SU-DHL-6 (cell line): ENCODE data around the gene ST6GALNAC4.

Source experiments
- H2AFZ ChIP-seq: fragments of 200-600 bp; sonication (generic); 2 replicates; pipeline ENCODE4 v1.6.1; 2014; ENCODE audit warnings: low read depth, mild to moderate bottlenecking, moderate library complexity, mixed read lengths, antibody characterized with exemption, low read length; ENCODE audit not compliant: severe bottlenecking
- H3F3A ChIP-seq: fragments of 200-600 bp; shearing (Covaris generic); 2 replicates; pipeline ENCODE4 v1.6.0; 2016; ENCODE audit warnings: antibody characterized with exemption, mild to moderate bottlenecking; ENCODE audit not compliant: insufficient read depth
- H3K27ac ChIP-seq: fragments of 200-600 bp; sonication (generic); 2 replicates; pipeline ENCODE4 v1.5.1; 2016; ENCODE audit warnings: low read depth, mild to moderate bottlenecking, low read length, moderate library complexity, mixed read lengths
- H3K27me3 ChIP-seq: fragments of 200-600 bp; sonication (generic), shearing (Covaris generic); 2 replicates; pipeline ENCODE4 v1.6.0; 2014; ENCODE audit warnings: mild to moderate bottlenecking, low read length
- H3K36me3 ChIP-seq: fragments of 200-600 bp; sonication (generic); 2 replicates; pipeline ENCODE4 v1.6.1; 2014; ENCODE audit warnings: mild to moderate bottlenecking, low read length, mixed read lengths
- H3K4me2 ChIP-seq: fragments of 300-600, 200-600 bp; shearing (Covaris generic), sonication (generic); 2 replicates; pipeline ENCODE4 v1.6.0; 2014; ENCODE audit warnings: low read length, low read depth, mild to moderate bottlenecking; ENCODE audit not compliant: poor library complexity, severe bottlenecking
- H3K4me3 ChIP-seq: fragments of 200-600 bp; sonication (generic); 2 replicates; pipeline ENCODE4 v1.5.1; 2014; ENCODE audit warnings: antibody characterized with exemption, low read length, mild to moderate bottlenecking, mixed read lengths; ENCODE audit not compliant: insufficient read depth, poor library complexity, severe bottlenecking
- H3K79me2 ChIP-seq: fragments of 200-600 bp; sonication (generic); 2 replicates; pipeline ENCODE4 v1.6.1; 2014; ENCODE audit warnings: mild to moderate bottlenecking, low read length, moderate library complexity; ENCODE audit not compliant: insufficient read depth
- H3K9ac ChIP-seq: fragments of 200-600 bp; sonication (generic); 2 replicates; pipeline ENCODE4 v1.7.0; 2014; ENCODE audit warnings: mild to moderate bottlenecking, low read length
- H3K9me2 ChIP-seq: fragments of 200-600 bp; sonication (generic); replicated peaks from 2 replicates; pipeline ENCODE4 v1.6.1; 2014; ENCODE audit warnings: low read length; ENCODE audit not compliant: insufficient read depth
- H3K9me3 ChIP-seq: fragments of 200-600 bp; sonication (generic); 2 replicates; pipeline ENCODE4 v1.6.1; 2014; ENCODE audit warnings: low read length, mixed read lengths; ENCODE audit not compliant: insufficient read depth
- H4K20me1 ChIP-seq: fragments of 200-600 bp; sonication (generic); 2 replicates; pipeline ENCODE4 v1.6.1; 2014; ENCODE audit warnings: low read depth, mild to moderate bottlenecking, antibody characterized with exemption, low read length, moderate library complexity, mixed read lengths
- EZH2phosphoT487 ChIP-seq: fragments of 200-600 bp; sonication (generic), shearing (Covaris generic); conservative IDR thresholded peaks from 2 replicates; pipeline ENCODE4 v1.6.1; 2018; ENCODE audit warnings: mild to moderate bottlenecking, antibody characterized with exemption, low read length, moderate library complexity, mixed read lengths
- TF ChIP-seq, protein P1 (sequence below): fragments of 200-600 bp; sonication (generic); IDR thresholded peaks from one replicate; pipeline ENCODE4 v1.5.1; 2017; ENCODE audit warnings: antibody characterized with exemption, mild to moderate bottlenecking, low read length, moderate library complexity; ENCODE audit not compliant: insufficient read depth, poor library complexity, severe bottlenecking

The ST6GALNAC4 gene

GRCh38 chr9:127863191-127863621 lies 53.6 kb downstream of the ST6GALNAC4 start:
- Histone ChIP-seq H3F3A (no peaks in the 10 kb centered on the region), H3K4me3 (no peak overlapping the region), H3K36me3 (no peaks in the 10 kb centered on the region), H3K79me2 (no peaks in the 10 kb centered on the region), H3K9me2 (no peaks in the 10 kb centered on the region), H3K9ac (no peak overlapping the region), H3K27me3 (no peaks in the 10 kb centered on the region), H4K20me1 (no peaks in the 10 kb centered on the region), H3K27ac (no peak overlapping the region), H3K4me2 (no peak overlapping the region), H2AFZ (no peak overlapping the region), H3K9me3 (no peaks in the 10 kb centered on the region)
- no peak for TF ChIP-seq EZH2phosphoT487
- TF ChIP-seq, protein P1, sequence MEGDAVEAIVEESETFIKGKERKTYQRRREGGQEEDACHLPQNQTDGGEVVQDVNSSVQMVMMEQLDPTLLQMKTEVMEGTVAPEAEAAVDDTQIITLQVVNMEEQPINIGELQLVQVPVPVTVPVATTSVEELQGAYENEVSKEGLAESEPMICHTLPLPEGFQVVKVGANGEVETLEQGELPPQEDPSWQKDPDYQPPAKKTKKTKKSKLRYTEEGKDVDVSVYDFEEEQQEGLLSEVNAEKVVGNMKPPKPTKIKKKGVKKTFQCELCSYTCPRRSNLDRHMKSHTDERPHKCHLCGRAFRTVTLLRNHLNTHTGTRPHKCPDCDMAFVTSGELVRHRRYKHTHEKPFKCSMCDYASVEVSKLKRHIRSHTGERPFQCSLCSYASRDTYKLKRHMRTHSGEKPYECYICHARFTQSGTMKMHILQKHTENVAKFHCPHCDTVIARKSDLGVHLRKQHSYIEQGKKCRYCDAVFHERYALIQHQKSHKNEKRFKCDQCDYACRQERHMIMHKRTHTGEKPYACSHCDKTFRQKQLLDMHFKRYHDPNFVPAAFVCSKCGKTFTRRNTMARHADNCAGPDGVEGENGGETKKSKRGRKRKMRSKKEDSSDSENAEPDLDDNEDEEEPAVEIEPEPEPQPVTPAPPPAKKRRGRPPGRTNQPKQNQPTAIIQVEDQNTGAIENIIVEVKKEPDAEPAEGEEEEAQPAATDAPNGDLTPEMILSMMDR, result no peak

- Histone ChIP-seq H3K27me3 (no peaks in the 10 kb centered on the region), H4K20me1 (no peaks in the 10 kb centered on the region), H3K9me3 (no peaks in the 10 kb centered on the region), H3K9me2 (no peaks in the 10 kb centered on the region), H3K27ac (no peak overlapping the region), H2AFZ (no peak overlapping the region), H3K9ac (no peak overlapping the region), H3K4me3 (no peak overlapping the region), H3F3A (no peaks in the 10 kb centered on the region), H3K79me2 (no peaks in the 10 kb centered on the region), H3K4me2 (no peak overlapping the region), H3K36me3 (no peaks in the 10 kb centered on the region)
- TF ChIP-seq EZH2phosphoT487, result no peak
- TF ChIP-seq, protein P1, result no peak
These were observed 54.5 kb downstream of the ST6GALNAC4 start for GRCh38 chr9:127862075-127863011.

GRCh38 chr9:127860779-127861178 lies 56.1 kb downstream of the ST6GALNAC4 start:
- Histone ChIP-seq H3K4me2 (no peak overlapping the region), H4K20me1 (no peaks in the 10 kb centered on the region), H3K9ac (no peak overlapping the region), H3K27ac (no peak overlapping the region), H3K9me3 (no peaks in the 10 kb centered on the region), H3K4me3 (no peak overlapping the region), H3K79me2 (no peaks in the 10 kb centered on the region), H3K27me3 (no peaks in the 10 kb centered on the region), H2AFZ (no peak overlapping the region), H3K36me3 (no peaks in the 10 kb centered on the region), H3F3A (no peaks in the 10 kb centered on the region), H3K9me2 (no peaks in the 10 kb centered on the region)
- no peak for TF ChIP-seq EZH2phosphoT487
- TF ChIP-seq, protein P1, result no peak
